SKM-1 (cell line): ENCODE results near the gene ZNF506.
"Not testable (repeated sequence)": the region's sequence is repeated elsewhere in the genome, so short reads cannot be mapped to it uniquely, and the experiment has no call there.

Source experiments
- DNase-seq: peaks from one replicate; lab custom pipeline; 2025; ENCODE audit not compliant: unreplicated experiment; lab: John Stamatoyannopoulos, UW

Gene ZNF506

DNA sequence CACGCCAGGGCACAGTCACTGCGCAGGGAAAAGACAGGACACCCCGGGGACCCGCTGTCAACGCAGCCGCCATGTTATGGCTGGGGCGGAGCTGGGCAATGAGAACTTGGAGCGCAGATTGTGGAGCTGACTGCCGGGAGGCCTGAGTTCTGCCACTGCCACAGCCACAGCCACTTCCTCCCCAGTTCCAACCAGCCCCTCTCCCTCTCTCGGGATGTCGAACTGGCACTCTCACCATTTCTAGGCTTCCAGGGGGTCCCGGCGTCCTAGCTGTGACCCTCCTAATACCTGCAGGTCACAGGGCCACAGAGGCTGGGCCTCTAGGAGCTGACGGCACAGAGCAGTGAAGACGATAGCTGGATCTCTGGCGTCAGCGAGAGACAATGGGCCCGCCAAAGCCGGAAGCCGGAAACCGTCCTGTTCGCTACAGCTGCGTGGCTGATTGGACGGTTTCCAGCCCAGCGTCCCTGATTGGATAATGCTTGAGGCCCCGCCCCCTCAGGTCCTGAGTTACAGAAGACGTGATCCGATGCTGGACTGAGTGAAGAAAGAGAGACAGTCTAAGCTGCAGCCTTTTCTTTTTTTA is at the start of gene ZNF506:
Gene ZNF506, minus strand, starts transcription at position 385 of the 586 bp plus-strand sequence. Its CDS starts 147 bp downstream, at position 238.
- DNase-seq, result peak; percentile 96

DNA sequence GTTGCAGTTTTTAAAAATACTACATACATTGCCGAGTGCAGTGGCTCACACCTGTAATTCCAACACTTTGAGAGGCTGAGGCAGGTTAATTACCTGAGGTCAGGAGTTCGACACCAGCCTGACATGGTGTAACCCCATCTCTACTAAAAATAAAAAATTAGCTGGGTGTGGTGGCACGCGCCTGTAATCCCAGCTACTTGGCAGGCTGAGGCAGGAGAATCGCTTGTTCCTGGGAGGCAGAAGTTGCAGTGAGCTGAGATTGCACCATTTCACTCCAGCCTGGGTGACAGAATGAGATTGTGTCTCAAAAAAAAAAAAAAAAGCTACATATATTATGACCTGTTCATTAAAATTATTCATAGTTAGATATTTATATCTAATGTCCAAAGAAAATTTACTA is 48.5 kb upstream of the ZNF506 start:
- DNase-seq, result not testable (repeated sequence)

DNA sequence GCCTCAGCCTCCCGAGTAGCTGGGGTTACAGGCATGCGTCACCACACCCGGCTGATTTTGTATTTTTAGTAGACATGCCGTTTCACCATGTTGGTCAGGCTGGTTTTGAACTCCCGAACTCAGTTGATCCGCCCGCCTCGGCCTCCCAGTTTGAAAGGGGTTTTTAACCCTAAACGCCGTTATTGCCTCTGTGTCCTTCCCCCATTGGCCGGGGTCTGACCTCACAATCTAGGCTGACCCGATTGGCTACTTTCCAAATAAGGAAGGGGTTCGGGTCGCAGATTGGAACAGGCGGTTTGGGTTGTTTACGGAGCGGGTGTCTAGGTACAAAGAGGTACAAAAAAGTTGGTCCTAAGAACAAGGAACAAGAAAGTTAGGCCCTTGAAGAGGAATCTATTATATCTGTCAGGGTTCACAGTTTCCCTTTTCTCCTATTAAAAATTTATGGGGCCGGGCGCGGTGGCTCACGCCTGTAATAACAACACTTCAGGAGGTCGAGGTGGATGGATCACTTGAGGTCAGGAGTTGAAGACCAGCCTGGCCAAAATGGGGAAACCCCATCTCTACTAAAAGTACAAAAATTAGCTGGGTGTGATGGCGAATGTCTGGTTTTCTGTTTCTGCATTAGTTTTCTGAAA is 45.2 kb upstream of the ZNF506 start:
- DNase-seq, result no peak

DNA sequence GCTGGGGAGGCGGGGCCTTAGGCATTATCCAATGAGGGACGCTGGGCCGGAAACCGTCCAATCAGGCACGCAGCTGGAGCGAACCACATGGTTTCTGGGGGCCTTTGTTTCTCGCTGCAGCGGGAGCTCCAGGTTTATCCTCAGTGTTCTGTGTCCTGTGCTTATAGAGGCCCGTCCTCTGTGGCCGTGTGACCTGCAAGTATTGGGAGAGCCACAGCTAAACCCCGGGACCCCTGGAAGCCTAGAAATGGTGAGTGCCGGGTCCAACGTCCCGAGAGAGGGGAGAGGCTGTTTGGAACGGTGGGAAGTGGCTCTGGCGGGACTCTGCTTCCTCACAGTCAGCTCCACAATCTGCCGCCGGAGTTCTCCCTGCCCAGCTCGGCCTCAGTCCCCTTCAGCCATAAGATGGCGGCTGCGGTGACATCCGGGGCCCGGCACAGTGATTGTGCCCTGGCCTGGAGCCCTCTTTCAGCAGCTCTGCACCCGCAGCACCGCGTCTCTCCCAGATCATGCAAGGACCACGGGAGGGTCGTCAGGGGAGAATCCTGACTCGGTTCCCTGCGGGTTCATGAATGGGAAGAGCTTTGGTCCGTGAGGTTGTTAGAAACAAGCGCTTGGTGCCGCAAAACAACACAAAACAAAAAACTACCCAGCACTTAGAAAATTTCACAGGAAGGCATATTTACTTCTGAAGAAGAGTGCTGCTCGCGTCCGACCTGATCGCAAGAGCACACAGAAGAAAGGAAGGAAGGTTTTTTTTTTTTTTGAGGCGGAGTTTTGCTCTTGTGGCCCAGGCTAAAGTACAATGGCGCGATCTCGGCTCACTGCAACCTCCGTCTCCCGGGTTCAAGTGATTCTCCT is 44.4 kb upstream of the ZNF506 start, which contains the start of gene ZNF253:
Gene ZNF253, plus strand, starts transcription at position 133 of the 861 bp plus-strand sequence. Its CDS starts 115 bp downstream, at position 248.
- peak; percentile 94 for DNase-seq

DNA sequence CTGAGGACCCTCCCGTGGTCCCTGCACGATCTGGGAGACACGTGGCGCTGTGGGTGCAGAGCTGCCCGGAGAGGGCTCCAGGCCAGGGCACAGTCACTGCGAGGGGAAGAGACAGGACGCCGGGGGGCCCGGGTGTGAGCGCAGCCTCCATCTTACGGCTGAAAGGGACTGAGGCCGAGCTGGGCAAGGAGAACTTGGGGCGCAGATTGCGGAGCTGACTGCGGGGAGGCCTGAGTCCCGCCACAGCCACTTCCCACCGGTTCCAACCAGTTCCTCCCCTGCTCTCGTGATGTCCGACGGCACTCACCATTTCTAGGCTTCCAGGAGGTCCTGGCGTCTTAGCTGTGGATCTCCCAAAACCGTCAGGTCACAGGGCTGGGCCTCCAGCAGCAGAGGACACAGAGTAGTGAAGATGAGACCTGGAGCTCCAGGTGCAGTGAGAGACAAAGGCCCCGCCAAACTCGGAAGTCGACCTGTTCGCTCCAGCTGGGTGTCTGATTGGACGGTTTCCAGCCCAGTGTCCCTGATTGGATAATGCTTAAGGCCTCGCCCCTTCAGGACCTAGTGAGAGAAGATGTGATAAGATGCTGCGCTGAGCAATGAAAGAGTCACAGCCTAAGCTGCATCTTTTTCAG is 39.3 kb upstream of the ZNF506 start:
- no peak for DNase-seq

DNA sequence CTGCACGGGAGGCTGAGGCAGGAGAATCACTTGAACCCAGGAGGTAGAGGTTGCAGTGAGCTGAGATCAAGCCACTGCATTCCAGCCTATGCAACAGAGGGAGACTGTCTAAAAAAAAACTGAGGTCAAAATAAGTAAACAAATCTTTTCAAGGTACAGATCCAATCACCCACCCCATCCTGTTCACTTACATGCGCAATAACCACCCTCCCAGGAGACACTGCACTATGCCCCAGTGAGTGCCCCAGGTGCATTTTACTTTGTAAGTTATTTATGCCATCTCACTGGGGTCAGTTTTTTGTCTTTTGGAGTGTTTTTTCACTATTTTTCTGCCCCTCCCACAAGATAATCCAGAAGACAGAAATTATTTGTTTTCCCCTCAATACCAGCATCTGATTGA is 37.2 kb upstream of the ZNF506 start:
- no peak for DNase-seq

DNA sequence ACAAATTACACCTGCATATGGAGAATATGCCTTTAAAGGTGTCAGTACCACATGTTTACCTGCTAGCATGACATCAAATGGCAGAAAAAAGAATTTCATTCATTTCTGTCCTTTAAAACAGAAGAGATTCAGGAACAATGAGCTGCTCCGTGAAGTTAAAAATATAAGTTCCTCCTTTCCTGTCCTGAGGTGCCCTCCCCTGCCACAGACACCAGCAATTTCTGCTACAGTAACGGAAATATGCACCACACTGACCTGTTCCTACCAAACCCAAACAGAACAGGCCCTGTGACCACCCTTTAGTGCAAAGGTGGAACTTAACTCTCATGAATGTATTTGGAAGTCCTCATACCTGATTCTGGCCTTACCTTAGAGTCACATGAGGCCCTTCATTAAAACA is 30.2 kb upstream of the ZNF506 start:
- DNase-seq, result peak; percentile 20

DNA sequence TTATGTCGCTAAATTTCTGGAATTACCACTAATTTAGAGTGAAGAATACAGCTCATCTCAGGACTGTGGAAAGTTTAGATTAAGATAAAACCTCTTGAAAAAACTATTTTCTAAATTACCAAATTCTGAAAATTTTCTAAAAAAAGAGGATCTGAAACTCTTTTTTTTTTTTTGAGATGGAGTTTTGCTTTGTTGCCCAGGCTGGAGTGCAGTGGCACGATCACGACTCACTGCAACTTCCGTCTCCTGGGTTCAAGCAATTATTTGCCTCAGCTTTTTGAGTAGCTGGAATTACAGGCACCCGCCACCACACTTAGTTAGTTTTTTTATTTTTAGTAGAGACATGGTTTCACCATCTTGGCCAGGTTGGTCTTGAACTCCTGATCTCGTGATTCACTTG is 27.5 kb upstream of the ZNF506 start:
- DNase-seq, result no peak

DNA sequence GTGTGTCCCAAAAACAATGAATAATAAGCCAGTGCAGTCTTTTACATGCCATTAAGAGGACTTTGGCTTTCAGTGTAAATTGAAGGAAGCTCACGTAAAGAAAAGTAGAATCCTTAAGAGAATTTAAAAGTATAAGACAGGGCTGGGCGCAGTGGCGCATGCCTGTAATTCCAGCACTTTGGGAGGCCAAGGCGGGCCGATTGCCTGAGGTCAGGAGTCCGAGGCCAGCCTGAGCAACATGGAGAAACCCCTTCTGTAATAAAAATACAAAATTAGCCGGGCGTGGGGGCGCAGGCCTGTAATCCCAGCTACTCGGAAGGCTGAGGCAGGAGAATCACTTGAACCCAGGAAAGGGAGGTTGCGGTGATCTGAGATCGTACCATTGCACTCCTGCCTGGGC is 26.2 kb upstream of the ZNF506 start:
- no peak for DNase-seq

DNA sequence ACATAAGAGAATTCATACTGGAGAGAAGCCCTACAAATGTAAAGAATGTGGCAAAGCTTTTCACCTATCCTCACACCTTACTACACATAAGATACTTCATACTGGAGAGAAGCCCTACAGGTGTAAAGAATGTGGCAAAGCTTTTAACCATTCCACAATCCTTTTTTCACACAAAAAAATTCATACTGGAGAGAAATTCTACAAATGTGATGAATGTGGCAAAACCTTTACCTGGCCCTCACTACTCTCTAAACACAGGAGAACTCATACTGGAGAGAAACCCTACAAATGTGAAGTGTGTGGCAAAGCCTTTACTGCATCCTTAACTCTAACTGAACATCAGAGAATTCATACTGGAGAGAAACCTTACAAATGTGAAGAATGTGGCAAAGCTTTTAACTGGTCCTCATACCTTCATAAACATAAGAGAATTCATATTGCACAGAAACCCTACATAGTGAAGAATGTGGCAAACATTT is 14.0 kb upstream of the ZNF506 start:
- DNase-seq, result no peak

DNA sequence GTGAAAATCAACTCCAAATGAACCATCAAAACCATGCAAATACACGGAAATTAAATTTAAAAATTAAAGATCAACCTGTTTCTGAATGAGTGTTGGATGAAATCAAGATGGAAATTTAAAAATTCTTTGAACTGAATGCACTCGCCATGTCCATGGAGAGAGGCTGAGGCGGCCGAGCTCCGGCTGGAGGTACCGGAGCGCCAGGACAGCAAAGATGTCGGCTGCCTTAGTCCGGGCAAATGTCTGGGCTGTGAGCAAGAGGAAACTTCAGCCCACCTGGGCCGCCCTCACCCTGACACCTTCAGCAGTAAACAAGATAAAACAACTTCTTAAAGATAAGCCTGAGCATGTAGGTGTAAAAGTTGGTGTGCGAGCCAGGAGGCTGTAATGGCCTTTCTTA is 5.3 kb upstream of the ZNF506 start:
- no peak for DNase-seq

DNA sequence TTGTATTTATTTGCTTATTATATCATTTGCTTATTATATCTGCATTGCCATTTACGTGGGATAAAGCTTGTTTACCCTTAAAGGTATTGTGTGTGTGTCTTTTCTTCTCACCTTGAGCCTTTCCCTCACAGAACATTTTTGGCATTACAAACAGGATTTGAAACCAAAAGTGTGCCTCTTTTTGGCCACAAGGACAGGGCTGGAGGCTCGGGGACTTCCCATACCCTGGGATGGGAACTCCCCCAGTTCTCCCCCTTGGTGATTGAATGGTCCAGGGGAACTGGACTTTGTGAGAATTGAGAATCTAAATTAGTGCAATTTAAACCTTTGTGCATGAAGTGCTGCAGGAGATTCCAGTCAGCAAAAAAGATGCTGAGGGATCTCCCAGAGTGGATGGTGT is 2.4 kb upstream of the ZNF506 start:
- no peak for DNase-seq

DNA sequence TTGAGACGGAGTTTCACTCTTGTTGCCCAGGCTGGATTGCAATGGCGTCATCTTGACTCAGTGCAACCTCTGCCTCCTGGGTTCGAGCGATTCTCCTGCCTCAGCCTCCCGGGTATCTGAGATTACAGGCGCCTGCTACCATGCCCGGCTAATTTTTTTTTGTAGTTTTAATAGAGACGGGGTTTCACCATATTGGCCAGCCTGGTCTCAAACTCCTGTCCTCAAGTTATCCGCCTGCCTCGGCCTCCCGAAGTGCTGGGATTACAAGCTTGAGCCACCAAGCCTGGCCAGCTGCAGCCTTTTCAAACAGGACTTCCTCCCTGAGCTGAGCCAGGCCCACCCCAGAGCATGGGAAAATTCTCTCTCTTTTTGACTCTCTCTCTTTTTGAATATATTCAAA is 426 bp upstream of the ZNF506 start:
- not testable (repeated sequence) for DNase-seq

DNA sequence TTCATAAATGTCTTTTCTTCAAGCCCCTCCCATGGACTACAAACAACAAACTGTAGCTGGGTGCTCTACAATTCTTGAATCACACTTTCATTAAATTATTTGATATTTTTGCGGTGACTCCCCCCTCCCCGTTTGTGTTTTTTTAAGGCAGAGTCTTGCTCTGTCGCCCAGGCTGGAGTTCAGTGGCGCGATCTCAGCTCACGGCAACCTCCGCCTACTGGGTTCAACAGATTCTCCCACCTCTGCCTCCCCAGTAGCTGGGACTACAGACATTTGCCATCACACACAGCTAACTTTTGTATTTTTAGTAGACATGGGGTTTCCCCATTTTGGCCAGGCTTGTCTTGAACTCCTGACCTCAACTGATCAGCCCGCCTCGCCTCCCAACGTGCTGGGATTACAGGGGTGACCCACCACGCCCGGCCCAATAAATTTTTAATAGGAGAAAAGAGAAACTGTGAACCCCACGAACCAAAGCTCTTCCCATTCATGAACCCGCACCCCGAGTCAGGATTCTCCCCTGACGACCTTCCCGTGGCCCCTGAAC is 703 bp downstream of the ZNF506 start:
- DNase-seq, result no peak

DNA sequence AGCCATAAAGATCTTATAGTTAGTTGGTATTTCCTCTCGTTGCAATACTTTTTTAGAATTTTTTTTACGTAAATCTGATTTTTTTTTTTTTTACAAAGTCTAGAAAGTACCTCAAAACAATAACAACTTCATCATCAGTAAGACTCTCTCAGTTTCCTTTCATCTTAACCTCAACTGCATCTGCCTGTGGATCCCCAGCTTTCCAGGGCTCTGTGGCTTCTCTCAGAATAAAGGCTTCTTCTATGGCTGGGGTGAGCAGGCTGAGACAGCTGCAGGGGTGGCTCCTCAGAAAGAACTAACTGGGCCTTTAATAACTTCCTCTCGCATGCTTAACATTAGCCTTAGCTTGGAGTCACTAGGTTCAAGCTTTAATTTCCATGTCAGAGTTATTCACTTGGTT is 4.2 kb downstream of the ZNF506 start:
- no peak for DNase-seq

DNA sequence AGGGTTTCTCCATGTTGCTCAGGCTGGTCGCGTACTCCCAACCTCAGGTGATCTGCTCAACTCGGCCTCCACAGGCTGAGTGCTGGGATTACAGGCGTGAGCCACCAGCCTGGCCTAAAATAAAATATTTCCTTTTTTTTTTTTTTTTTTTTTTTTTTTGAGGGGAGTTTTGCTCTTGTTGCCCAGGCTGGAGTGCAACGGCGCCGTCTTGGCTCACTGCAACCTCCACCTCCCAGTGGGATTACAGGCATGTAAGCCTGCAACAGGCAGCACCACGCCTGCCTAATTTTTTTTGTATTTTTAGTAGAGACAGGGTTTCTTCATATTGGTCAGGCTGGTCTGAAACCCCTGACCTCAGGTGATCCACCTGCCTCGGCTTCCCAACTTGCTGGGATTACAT is 4.9 kb downstream of the ZNF506 start:
- no peak for DNase-seq

DNA sequence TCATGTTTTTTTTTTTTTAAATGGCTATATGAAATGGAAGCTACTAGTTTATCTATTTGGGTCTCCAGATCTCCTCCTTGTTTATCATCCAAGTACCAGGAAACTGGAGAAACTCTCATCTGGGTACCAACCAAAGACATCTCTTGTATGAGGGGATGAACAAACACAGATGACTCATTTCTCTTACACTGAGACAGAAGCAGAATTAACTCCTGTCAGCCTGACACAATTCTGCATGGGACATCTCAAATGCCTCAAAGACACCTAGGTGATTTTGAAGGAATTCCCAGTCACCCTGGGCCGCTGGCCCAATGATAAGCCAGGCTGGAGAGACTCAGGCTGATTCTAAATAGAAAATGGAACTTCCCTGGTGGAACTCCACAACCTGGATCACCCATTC is 9.6 kb downstream of the ZNF506 start:
- DNase-seq, result not testable (repeated sequence)

DNA sequence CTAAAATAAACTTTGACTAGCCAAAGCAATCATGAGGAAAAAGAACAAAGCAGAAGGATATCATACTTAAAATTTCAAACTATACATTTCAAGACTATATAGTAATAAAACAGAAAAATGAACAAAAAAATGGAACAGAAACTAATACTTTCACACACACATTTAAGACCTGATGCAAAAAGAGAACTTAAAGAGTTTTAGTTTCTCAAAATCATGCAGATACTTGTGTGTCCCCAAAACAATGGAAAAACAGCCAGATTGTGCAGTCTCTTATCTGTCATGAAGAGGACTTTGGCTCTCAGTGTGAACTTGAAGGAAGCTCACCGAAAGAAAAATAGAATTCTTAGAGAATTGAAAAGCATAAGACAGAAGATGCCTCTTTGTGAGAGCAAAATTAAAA is 16.1 kb downstream of the ZNF506 start:
- no peak for DNase-seq

DNA sequence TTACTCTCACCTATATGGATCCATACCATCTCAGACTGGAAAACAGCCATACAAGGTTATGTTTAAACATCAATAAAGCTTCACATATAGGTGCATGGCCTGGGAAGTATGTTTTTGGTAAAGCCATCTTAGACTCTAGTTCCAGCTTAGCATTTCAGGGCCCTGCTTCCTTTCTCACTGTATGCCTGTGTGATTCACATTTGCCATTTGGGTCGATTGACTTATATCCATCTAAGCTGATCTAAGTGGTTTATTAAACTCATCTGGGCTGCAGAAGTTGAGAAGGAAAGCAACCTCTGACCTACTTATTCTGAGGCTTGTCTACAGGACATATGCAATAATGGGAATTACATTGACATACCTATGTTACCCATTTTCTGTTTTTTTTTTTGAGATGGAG is 33.5 kb downstream of the ZNF506 start:
- no peak for DNase-seq

DNA sequence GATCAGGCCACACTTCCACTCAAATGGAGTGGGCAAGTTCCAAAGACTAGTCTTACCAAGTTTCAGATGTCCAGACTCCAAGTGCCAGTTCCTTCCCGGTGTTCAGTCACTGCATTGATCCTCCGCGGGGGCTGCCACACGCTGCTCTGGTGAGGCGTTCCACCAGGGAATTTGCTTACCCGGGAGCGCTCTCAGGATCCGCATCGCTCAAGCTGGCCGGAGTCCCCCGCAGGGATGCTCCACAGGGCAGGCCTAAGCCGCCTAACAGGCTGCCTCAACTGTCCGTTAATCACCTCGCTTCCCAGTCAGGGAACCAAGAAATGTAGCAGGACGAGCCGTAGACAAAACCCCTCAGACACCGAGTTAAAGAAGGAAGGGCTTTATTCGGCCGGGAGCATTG is 36.1 kb downstream of the ZNF506 start:
- not testable (repeated sequence) for DNase-seq

DNA sequence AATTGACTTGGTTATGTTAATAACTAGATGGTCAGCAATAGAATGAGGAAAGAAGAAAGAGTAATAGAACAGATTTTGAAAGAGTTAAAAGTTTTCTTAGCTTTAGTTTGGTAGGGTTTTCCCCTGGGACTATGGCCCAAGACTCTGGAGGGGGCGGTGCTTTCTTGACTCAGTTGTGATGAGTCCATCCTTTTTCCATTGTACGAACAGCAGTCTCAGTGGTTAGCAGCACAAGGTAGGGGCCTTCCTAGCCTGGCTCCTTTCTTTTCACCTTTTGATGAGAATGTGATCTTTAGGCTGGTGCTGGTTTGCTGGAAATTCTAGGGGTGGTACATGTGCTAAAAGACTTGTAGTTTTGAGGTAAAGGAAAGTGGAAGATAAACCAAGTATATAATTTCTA is 38.8 kb downstream of the ZNF506 start:
- DNase-seq, result no peak
